M059J (cell line): ENCODE measurements around the gene PTPRK. TPM values are rescaled to one million over a fixed set of nuclear protein-coding genes. Genes with fewer than 3 reads are reported as not detected.

Source experiments
- DNase-seq: peaks from one replicate; pipeline ENCODE4 v3.0.0-alpha.2; 2012; ENCODE audit warnings: low read depth
- total RNA-seq: library from RNA; depleted of rRNA; stranded (reverse); fragments of >200 nt; shearing (Covaris generic); gene quantifications from 2 replicates; pipeline ENCODE4 v1.2.3, GENCODE V29; 2014

PTPRK gene
- total RNA-seq, 1 experiment from 2014 or later: 71.7 TPM

- peak; percentile 60 for DNase-seq
Observed at GRCh38 chr6:128515550-128516513, 4.6 kb downstream of the PTPRK start.

GRCh38 chr6:128513878-128514277, 6.5 kb downstream of the PTPRK start:
- no peak for DNase-seq

- no peak for DNase-seq
Observed at GRCh38 chr6:128512296-128512695, 8.1 kb downstream of the PTPRK start.

GRCh38 chr6:128511506-128511905, 8.9 kb downstream of the PTPRK start:
- peak; percentile 71 for DNase-seq

- DNase-seq: peak; percentile 56
Observed at GRCh38 chr6:128509709-128510108, 10.7 kb downstream of the PTPRK start.

- peak; percentile 96 for DNase-seq
Observed at GRCh38 chr6:128508588-128509296, 11.7 kb downstream of the PTPRK start.

GRCh38 chr6:128507337-128508310, 12.8 kb downstream of the PTPRK start:
- DNase-seq: peak; percentile 88

GRCh38 chr6:128505603-128506002, 14.8 kb downstream of the PTPRK start:
- DNase-seq: no peak

GRCh38 chr6:128504003-128504654, 16.3 kb downstream of the PTPRK start:
- no peak for DNase-seq

- no peak for DNase-seq
Observed at GRCh38 chr6:128500749-128501600, 19.4 kb downstream of the PTPRK start.

GRCh38 chr6:128500014-128500413, 20.4 kb downstream of the PTPRK start:
- peak; percentile 36 for DNase-seq

- DNase-seq: no peak
Observed at GRCh38 chr6:128499079-128499731, 21.2 kb downstream of the PTPRK start.

- no peak for DNase-seq
Observed at GRCh38 chr6:128498234-128498633, 22.2 kb downstream of the PTPRK start.

GRCh38 chr6:128495536-128496333, 24.7 kb downstream of the PTPRK start:
- DNase-seq: no peak

GRCh38 chr6:128494440-128494839, 26.0 kb downstream of the PTPRK start:
- DNase-seq: no peak

GRCh38 chr6:128493877-128494276, 26.5 kb downstream of the PTPRK start:
- no peak for DNase-seq

GRCh38 chr6:128492386-128492785, 28.0 kb downstream of the PTPRK start:
- peak; percentile 88 for DNase-seq

GRCh38 chr6:128491610-128492206, 28.7 kb downstream of the PTPRK start:
- DNase-seq: peak; percentile 87
